NCI-H524 treated with DMSO at 0.1 percent for 48 hours (cell line): ENCODE data around the gene RBM41.

Experiments used
- DNase-seq: peaks from one replicate; lab custom pipeline; 2025; lab: John Stamatoyannopoulos, UW

Gene RBM41

GRCh38 chrX:107029752-107030151 is 88.9 kb downstream of the RBM41 start:
- DNase-seq: no peak

GRCh38 chrX:107025545-107025944 is 93.1 kb downstream of the RBM41 start:
- DNase-seq: no peak

GRCh38 chrX:107014936-107015335 is 103.7 kb downstream of the RBM41 start:
- no peak for DNase-seq
